Upper lobe of right lung (tissue), 1 donor: ENCODE results near the gene FAM153A. TPM values are rescaled to one million over a fixed set of nuclear protein-coding genes. Genes with fewer than 3 reads are reported as not detected.
"Not testable (repeated sequence)": the region's sequence is repeated elsewhere in the genome, so short reads cannot be mapped to it uniquely, and the experiment has no call there.

Source experiments
- ATAC-seq: fragments of 200-7000 bp; cut with Tn5 transposase; one replicate; pipeline ENCODE4 v1.9.1; 2020; ENCODE audit warnings: mild to moderate bottlenecking, moderate library complexity
- DNase-seq: peaks from one replicate; pipeline ENCODE4 v3.0.0-alpha.2; 2020
- H3K27ac ChIP-seq: fragments of 200-600 bp; one replicate; pipeline ENCODE4 v1.8.0; 2022
- H3K27me3 ChIP-seq: fragments of 200-600 bp; one replicate; pipeline ENCODE4 v1.8.0; 2022; ENCODE audit warnings: mild to moderate bottlenecking
- H3K36me3 ChIP-seq: fragments of 200-600 bp; one replicate; pipeline ENCODE4 v1.8.0; 2022
- H3K4me1 ChIP-seq: fragments of 200-600 bp; one replicate; pipeline ENCODE4 v1.8.0; 2022
- H3K4me3 ChIP-seq: fragments of 200-600 bp; one replicate; pipeline ENCODE4 v1.8.0; 2022; ENCODE audit warnings: mild to moderate bottlenecking
- H3K9me3 ChIP-seq: fragments of 200-600 bp; one replicate; pipeline ENCODE4 v1.8.0; 2022
- intact Hi-C: fragments of 100-400 bp; cut with DNase I; formaldehyde crosslinking; loops from one replicate; pipeline ENCODE4 v1.11.0; 2022
- total RNA-seq: library from RNA; stranded (reverse); fragmentation: NEBNext Ultra II Directional; extraction: Animal tissue kit (Norgen Biotek cat#: 25700); gene quantifications from one replicate; pipeline ENCODE4 v1.2.1, GENCODE V29; 2021
- donor health status: DM: no; HTN: yes; CAD: no; lungs with severe emphysema.

Gene FAM153A
- total RNA-seq, 1 donor from 2014 or later: 4.3 TPM

DNA sequence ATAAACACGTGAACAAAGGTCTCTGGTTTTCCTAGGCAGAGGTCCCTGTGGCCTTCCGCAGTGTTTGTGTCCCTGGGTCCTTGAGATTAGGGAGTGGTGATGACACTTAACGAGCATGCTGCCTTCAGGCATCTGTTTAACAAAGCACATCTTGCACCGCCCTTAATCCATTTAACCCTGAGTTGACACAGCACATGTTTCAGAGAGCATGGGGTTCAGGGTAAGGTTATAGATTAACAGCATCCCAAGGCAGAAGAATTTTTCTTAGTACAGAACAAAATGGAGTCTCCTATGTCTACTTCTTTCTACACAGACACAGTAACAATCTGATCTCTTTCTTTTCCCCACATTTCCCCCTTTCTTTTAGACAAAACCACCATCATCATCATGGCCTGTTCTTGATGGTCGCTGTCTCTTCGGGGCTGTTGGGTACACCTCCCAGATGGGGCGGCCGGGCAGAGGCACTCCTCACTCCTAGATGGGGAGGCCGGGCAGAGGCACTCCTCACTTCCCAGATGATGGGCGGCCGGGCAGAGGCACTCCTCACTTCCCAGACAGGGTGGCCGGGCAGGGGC lies 87.3 kb downstream of the FAM153A start:
- H3K27ac ChIP-seq, ATAC-seq, H3K36me3 ChIP-seq, H3K4me3 ChIP-seq, H3K9me3 ChIP-seq, intact Hi-C loops, H3K27me3 ChIP-seq, H3K4me1 ChIP-seq, DNase-seq: not testable (repeated sequence)

DNA sequence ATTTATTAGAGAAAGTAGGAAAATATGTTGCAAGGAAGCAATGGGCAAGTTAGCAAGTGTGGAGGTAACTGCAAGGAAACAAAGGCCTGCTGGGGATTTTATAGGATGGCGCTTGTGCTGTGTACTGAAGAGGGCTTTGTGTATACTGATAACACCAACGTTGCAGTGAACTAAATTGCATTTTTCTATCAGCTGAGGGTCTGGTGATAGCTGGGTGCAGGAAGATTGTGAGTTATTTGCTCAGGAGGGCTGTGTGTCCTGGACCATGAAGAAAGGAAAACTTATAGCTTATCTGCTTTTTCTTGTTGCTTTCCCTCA lies 88.2 kb downstream of the FAM153A start:
- H3K9me3 ChIP-seq, intact Hi-C loops, DNase-seq, H3K4me3 ChIP-seq, ATAC-seq, H3K36me3 ChIP-seq, H3K27ac ChIP-seq, H3K27me3 ChIP-seq, H3K4me1 ChIP-seq: not testable (repeated sequence)

DNA sequence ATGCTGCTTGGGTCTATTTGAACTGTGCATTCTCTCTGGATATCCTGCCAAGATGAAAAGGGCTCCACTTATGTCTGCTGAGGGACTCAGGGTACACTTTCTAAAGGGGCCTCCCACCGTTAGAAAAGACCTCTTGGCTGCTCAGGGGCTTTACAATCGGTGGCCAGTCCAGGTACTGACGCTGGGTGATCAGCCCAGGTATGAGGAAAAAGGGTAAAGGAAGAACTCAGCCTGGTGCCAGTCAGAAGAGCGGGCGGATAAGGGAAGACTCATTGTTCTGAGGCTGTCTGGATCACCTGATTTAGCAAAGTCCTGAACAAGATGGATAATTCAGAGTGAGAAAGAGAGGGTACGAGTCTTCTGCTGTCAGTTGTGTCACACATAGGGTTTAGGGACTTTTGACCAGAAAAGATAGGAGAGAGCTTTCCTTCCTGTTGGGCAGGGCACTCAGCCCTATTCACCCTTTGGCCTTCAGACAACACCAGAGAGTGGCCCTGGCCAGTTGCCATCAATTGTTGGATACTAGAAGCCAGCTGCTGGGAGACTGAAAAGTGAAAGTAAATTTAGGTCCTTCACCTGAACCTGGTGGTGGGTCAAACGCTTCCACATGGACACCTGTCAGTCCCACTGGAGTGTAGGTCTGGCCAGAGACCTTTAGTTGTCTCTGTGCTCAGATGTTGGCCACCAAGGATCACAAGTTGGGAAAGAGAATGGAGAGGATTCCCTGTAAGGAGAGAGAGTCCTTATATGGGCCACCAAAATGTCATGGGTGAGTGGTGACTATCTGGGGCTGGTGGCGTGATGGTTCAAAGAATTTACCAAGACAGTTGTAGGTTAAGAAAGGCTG lies 88.8 kb downstream of the FAM153A start:
- intact Hi-C loops, H3K4me1 ChIP-seq, H3K9me3 ChIP-seq, H3K4me3 ChIP-seq, H3K36me3 ChIP-seq, H3K27me3 ChIP-seq, H3K27ac ChIP-seq: not testable (repeated sequence)
- ATAC-seq: peak; percentile 71
- peak; percentile 77 for DNase-seq

DNA sequence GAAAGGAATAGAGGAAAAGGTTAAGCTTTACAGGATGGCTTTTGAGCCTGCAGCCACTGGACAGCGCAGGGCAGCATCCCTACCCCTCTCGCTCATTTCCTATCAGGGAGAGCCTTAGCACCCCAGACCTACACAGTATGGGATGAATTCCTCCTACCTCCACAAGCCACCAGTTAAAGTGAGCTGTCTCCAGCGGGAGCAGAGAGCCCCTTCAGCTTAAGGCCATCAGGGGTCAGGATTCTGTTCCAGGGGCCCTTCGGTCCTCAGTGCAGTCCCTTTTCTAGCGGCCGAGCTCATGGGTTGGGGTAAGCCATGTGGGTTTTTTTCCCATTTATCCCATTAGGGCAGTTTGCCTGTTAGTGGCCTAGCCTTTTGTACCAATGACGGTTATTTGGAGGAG lies 89.7 kb downstream of the FAM153A start:
- H3K4me1 ChIP-seq, H3K27ac ChIP-seq, H3K9me3 ChIP-seq, H3K27me3 ChIP-seq, ATAC-seq, H3K4me3 ChIP-seq, DNase-seq, intact Hi-C loops, H3K36me3 ChIP-seq: not testable (repeated sequence)

DNA sequence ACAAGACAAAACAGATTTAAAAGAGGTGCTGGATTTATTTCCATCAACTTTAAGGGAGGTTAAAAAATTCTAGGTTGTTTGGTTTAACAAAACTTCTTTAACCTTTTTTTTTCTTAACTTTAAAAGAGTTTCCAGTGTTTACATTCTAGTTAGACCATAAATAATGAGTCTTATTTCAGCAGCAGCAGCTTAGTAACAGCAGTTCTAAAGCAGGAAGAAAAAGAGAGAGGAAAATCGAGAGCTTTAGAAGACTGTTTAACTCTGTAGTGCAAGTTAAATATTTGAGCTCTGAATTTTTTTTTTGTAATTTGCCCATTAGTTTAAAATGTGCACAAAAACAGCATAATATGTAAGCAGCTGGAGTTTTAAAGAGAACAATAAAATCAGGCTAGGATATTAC lies 90.2 kb downstream of the FAM153A start:
- ATAC-seq, H3K4me3 ChIP-seq, H3K27ac ChIP-seq, H3K4me1 ChIP-seq, intact Hi-C loops, H3K27me3 ChIP-seq, H3K9me3 ChIP-seq, DNase-seq, H3K36me3 ChIP-seq: not testable (repeated sequence)

DNA sequence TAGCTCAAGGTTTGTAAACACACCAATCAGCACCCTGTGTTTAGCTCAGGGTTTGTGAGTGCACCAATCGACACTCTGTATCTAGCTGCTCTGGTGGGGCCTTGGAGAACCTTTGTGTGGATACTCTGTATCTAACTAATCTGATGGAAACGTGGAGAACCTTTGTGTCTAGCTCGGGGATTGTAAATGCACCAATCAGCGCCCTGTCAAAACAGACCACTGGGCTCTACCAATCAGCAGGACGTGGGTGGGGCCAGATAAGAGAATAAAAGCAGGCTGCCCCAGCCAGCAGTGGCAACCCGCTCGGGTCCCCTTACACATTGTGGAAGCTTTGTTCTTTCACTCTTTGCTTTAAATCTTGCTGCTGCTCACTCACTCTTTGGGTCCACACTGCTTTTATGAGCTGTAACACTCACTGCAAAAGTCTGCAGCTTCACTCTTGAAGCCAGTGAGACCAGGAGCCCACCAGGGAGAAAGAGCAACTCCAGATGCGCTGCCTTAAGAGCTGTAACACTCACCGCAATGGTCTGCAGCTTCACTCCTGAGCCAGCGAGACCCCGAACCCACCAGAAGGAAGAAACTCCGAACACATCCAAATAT lies 93.6 kb downstream of the FAM153A start:
- ATAC-seq, DNase-seq, H3K36me3 ChIP-seq, H3K27ac ChIP-seq, intact Hi-C loops, H3K9me3 ChIP-seq, H3K4me3 ChIP-seq, H3K4me1 ChIP-seq, H3K27me3 ChIP-seq: not testable (repeated sequence)

DNA sequence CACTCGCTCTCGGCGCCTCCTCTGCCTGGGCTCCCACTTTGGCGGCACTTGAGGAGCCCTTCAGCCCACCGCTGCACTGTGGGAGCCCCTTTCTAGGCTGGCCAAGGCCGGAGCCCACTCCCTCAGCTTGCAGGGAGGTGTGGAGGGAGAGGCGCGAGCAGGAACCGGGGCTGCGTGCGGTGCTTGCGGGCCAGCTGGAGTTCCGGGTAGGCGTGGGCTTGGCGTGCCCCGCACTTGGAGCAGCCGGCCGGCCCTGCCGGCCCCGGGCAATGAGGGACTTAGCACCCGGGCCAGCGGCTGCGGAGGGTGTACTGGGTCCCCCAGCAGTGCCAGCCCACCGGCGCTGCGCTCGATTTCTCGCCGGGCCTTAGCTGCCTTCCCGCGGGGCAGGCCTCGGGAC lies 94.6 kb downstream of the FAM153A start:
- H3K27me3 ChIP-seq, DNase-seq, H3K27ac ChIP-seq, ATAC-seq, H3K4me1 ChIP-seq, H3K9me3 ChIP-seq, intact Hi-C loops, H3K4me3 ChIP-seq, H3K36me3 ChIP-seq: not testable (repeated sequence)

DNA sequence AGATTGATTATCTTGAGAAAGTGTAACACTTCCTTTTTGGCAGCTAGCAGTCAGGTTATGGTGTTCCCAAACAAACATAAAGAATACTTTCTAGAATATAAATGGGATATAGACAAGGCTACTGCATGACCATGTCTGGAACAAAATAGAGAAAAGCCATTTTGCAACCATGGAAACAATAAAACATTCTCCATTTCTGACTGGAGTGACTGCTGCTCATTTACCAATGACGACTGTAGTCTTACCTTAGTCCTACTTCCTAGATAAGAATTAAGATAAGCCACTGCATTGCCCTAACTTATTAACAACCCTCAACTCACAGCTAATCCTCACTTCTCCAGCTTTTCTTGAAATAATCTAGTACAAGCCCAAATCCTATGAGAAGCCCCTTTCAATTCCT lies 100.8 kb downstream of the FAM153A start:
- H3K36me3 ChIP-seq, H3K27me3 ChIP-seq, H3K4me1 ChIP-seq, H3K9me3 ChIP-seq, H3K27ac ChIP-seq, intact Hi-C loops, ATAC-seq, DNase-seq, H3K4me3 ChIP-seq: not testable (repeated sequence)

Other genes starting within 250 kb of the FAM153A start
- gene FAM193B, start 228.3 kb downstream of the FAM153A start, total RNA-seq: 76.3 TPM
- 133 TPM for gene TMED9, start 190.7 kb downstream of the FAM153A start, total RNA-seq
- 23.2 TPM for gene B4GALT7, start 182.8 kb downstream of the FAM153A start, total RNA-seq
- not detected for gene PROP1, start 213.3 kb upstream of the FAM153A start, total RNA-seq